ENCODE results near the gene DKK2.
"Not testable (repeated sequence)": the region's sequence is repeated elsewhere in the genome, so short reads cannot be mapped to it uniquely, and the experiment has no call there.

The DKK2 gene

DNA sequence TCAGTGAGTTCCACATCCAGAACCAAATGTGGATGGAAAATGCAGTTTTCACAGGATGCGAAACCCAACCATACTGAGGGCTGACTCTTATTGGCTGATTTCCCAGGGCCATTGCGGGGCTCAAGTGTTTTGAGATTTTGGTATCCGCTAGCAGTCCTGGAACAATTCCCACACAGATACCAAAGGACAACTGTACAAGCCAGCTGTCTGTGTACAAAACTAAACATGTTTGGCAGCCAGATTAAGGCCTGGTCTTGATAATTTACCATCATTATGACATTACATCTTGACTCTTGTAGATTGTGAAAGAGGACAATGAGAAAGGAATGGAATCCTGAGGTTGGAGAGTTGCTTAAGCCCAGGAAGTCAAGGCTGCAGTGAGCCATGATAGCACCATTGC, 121.9 kb downstream of the DKK2 start:
- no peak overlapping the region for H3K4me3 ChIP-seq (replicated peaks; ENCODE audit: insufficient read depth, low read length)
- no peaks in the 10 kb centered on the region for H3K27me3 ChIP-seq (ENCODE audit: insufficient read depth, poor library complexity, severe bottlenecking)
- TF ChIP-seq GABPA (IDR thresholded peaks at IDR 0.05; ENCODE audit: low read depth) (no peak), POLR2AphosphoS5 (IDR thresholded peaks at IDR 0.05; ENCODE audit: low read depth) (no peak), SPI1 (IDR thresholded peaks at IDR 0.05; ENCODE audit: borderline replicate concordance, low read depth) (no peak)
- TF ChIP-seq, protein P1, sequence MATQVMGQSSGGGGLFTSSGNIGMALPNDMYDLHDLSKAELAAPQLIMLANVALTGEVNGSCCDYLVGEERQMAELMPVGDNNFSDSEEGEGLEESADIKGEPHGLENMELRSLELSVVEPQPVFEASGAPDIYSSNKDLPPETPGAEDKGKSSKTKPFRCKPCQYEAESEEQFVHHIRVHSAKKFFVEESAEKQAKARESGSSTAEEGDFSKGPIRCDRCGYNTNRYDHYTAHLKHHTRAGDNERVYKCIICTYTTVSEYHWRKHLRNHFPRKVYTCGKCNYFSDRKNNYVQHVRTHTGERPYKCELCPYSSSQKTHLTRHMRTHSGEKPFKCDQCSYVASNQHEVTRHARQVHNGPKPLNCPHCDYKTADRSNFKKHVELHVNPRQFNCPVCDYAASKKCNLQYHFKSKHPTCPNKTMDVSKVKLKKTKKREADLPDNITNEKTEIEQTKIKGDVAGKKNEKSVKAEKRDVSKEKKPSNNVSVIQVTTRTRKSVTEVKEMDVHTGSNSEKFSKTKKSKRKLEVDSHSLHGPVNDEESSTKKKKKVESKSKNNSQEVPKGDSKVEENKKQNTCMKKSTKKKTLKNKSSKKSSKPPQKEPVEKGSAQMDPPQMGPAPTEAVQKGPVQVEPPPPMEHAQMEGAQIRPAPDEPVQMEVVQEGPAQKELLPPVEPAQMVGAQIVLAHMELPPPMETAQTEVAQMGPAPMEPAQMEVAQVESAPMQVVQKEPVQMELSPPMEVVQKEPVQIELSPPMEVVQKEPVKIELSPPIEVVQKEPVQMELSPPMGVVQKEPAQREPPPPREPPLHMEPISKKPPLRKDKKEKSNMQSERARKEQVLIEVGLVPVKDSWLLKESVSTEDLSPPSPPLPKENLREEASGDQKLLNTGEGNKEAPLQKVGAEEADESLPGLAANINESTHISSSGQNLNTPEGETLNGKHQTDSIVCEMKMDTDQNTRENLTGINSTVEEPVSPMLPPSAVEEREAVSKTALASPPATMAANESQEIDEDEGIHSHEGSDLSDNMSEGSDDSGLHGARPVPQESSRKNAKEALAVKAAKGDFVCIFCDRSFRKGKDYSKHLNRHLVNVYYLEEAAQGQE (IDR thresholded peaks at IDR 0.05; ENCODE audit: insufficient replicate concordance, low read depth) = no peak
- TF ChIP-seq, protein P2, sequence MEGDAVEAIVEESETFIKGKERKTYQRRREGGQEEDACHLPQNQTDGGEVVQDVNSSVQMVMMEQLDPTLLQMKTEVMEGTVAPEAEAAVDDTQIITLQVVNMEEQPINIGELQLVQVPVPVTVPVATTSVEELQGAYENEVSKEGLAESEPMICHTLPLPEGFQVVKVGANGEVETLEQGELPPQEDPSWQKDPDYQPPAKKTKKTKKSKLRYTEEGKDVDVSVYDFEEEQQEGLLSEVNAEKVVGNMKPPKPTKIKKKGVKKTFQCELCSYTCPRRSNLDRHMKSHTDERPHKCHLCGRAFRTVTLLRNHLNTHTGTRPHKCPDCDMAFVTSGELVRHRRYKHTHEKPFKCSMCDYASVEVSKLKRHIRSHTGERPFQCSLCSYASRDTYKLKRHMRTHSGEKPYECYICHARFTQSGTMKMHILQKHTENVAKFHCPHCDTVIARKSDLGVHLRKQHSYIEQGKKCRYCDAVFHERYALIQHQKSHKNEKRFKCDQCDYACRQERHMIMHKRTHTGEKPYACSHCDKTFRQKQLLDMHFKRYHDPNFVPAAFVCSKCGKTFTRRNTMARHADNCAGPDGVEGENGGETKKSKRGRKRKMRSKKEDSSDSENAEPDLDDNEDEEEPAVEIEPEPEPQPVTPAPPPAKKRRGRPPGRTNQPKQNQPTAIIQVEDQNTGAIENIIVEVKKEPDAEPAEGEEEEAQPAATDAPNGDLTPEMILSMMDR (IDR thresholded peaks at IDR 0.05; ENCODE audit: insufficient read depth, low read length) = no peak
- DNase-seq (ENCODE audit: low read depth in 1 of 2, low spot score in 1 of 2) = no peak
- H3K27ac ChIP-seq (replicated peaks) = no peak overlapping the region

DNA sequence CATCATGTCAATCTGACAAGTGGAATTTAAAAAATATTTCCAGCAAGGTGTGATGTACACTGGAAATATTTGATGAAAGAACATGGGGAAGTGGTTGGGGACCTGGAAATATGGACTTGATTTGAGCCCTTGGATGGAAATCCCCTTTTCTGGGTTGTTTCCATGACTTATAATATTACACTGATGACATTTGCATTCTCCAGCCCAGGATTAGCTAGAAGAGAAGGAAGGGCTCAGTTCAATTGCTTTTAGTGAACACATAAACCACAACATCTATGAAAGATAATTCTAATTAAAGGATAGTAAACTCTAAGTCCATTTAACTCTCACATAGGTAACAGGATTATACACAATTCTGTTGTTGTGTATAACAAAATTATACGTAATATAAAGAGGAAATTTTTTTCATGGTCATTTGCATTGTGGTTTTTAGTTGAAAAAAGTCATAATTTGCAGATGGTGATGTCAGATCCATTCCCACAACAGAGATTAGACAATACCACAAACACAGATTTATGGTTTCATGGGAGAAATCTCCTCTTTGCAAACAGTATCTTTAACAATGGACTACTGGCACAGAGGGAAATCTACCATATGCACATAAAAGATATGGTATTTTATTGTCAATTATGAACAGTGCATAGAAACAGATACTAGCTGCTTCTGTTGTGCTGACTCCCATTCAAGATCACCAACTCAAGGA, 126.5 kb downstream of the DKK2 start:
- Histone ChIP-seq H3K4me3 (replicated peaks; ENCODE audit: insufficient read depth, low read length) (no peak overlapping the region), H3K27me3 (ENCODE audit: insufficient read depth, poor library complexity, severe bottlenecking) (no peaks in the 10 kb centered on the region), H3K27ac (replicated peaks) (no peak overlapping the region)
- no peak for DNase-seq (ENCODE audit: low read depth in 1 of 2, low spot score in 1 of 2)
- TF ChIP-seq, protein P2 (IDR thresholded peaks at IDR 0.05; ENCODE audit: insufficient read depth, low read length) = no peak
- TF ChIP-seq GABPA (IDR thresholded peaks at IDR 0.05; ENCODE audit: low read depth) (no peak), POLR2AphosphoS5 (IDR thresholded peaks at IDR 0.05; ENCODE audit: low read depth) (no peak), SPI1 (IDR thresholded peaks at IDR 0.05; ENCODE audit: borderline replicate concordance, low read depth) (no peak)
- TF ChIP-seq, protein P1 (IDR thresholded peaks at IDR 0.05; ENCODE audit: insufficient replicate concordance, low read depth) = no peak

DNA sequence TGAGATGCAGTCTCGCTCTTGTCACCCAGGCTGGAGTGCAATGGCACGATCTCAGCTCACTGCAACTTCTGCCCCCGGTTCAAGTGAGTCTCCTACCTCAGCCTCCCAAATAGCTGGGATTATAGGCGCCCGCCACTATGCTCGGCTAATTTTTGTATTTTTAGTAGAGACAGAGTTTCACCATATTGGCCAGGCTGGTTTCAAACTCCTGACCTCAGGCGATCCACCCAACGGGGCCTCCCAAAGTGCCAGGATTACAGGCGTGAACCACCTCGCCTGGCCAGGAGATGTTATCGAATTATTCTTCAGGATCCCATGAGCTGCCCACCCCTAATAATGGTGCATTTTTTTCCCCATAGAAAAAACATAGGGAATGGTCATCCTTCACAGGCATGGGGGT, 128.1 kb downstream of the DKK2 start:
- not testable (repeated sequence) for H3K27ac ChIP-seq (replicated peaks); DNase-seq (ENCODE audit: low read depth in 1 of 2, low spot score in 1 of 2); H3K27me3 ChIP-seq (ENCODE audit: insufficient read depth, poor library complexity, severe bottlenecking); H3K4me3 ChIP-seq (replicated peaks; ENCODE audit: insufficient read depth, low read length)

DNA sequence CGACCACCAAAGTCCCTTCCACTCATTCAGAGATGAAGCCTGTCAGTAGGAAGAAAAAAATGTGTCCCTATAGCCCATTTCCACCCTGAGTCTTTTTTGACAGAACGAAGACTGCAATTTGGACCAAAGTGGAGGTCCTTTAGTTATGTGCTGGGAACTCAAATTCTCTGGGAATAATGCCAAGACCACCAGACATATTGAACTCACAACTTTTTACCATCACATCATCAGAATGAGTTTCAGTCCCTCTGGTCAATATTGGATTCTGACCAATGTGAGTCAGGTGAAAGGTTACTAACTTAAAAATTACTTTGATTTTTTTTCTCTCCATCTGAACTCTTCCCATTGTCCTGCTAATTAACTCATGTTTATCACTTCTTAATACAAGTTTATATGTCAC, 128.9 kb downstream of the DKK2 start:
- Histone ChIP-seq H3K27ac (replicated peaks) (no peak overlapping the region), H3K4me3 (replicated peaks; ENCODE audit: insufficient read depth, low read length) (no peak overlapping the region), H3K27me3 (ENCODE audit: insufficient read depth, poor library complexity, severe bottlenecking) (no peaks in the 10 kb centered on the region)
- TF ChIP-seq, protein P1 (IDR thresholded peaks at IDR 0.05; ENCODE audit: insufficient replicate concordance, low read depth) = no peak
- TF ChIP-seq GABPA (IDR thresholded peaks at IDR 0.05; ENCODE audit: low read depth) = no peak
- no peak for TF ChIP-seq SPI1 (IDR thresholded peaks at IDR 0.05; ENCODE audit: borderline replicate concordance, low read depth)
- DNase-seq (ENCODE audit: low read depth in 1 of 2, low spot score in 1 of 2) = no peak
